HepG2 (cell line): ENCODE data around the gene MCF2L. TPM values are rescaled to one million over a fixed set of nuclear protein-coding genes. Genes with fewer than 3 reads are reported as not detected.

ENCODE experiments used
- CBFB ChIP-seq: sonication (generic); formaldehyde crosslinking; IDR thresholded peaks from 2 replicates; pipeline ENCODE4 v1.4.0; 2020; ENCODE audit warnings: missing genetic modification reagents
- CEBPZ ChIP-seq: IDR thresholded peaks from 2 replicates; pipeline ENCODE4 v1.6.1; 2012; ENCODE audit warnings: low read length, improper control_type of control experiment
- FOXP1 ChIP-seq, 2 experiments: fragments of 450-650 bp in 1 of 2; IDR thresholded peaks; 2 replicates each; pipeline ENCODE4 v1.6.1; 2017 to 2018; ENCODE audit warnings: antibody characterized with exemption in 1 of 2
- KAT8 ChIP-seq: IDR thresholded peaks from 2 replicates; pipeline ENCODE4 v1.6.1; 2016; ENCODE audit warnings: missing genetic modification reagents, missing compliant biosample characterization
- KDM2A ChIP-seq: sonication (generic); formaldehyde crosslinking; IDR thresholded peaks from 2 replicates; pipeline ENCODE4 v1.4.0; 2020; ENCODE audit warnings: low read depth, missing genetic modification reagents, borderline replicate concordance
- KLF13 ChIP-seq: sonication (generic); formaldehyde crosslinking; IDR thresholded peaks from 2 replicates; pipeline ENCODE4 v1.4.0; 2020; ENCODE audit warnings: mild to moderate bottlenecking, missing genetic modification reagents
- PCBP2 ChIP-seq: fragments of 200-400 bp; formaldehyde crosslinking; optimal IDR thresholded peaks from 2 replicates; pipeline ENCODE3; 2018; ENCODE audit warnings: low read length, low read depth; ENCODE audit not compliant: poor library complexity, severe bottlenecking
- REL ChIP-seq: sonication (generic); formaldehyde crosslinking; conservative IDR thresholded peaks from 2 replicates; pipeline ENCODE4 v1.8.0; 2022; ENCODE audit warnings: mild to moderate bottlenecking, missing genetic modification reagents, moderate library complexity
- SIX1 ChIP-seq: sonication (generic); formaldehyde crosslinking; IDR thresholded peaks from 2 replicates; pipeline ENCODE4 v1.4.0; 2020; ENCODE audit warnings: missing genetic modification reagents, borderline replicate concordance
- U2AF2 ChIP-seq: fragments of 200-400 bp; formaldehyde crosslinking; IDR thresholded peaks from 2 replicates; pipeline ENCODE4 v1.6.1; 2017; ENCODE audit warnings: low read depth, mild to moderate bottlenecking, low read length
- ZBTB10 ChIP-seq: sonication (generic); formaldehyde crosslinking; IDR thresholded peaks from 2 replicates; pipeline ENCODE4 v1.4.0; 2020; ENCODE audit warnings: missing genetic modification reagents, borderline replicate concordance
- ZC3H13 ChIP-seq: sonication (generic); formaldehyde crosslinking; IDR thresholded peaks from 2 replicates; pipeline ENCODE4 v1.8.1; 2023; ENCODE audit warnings: mild to moderate bottlenecking, missing genetic modification reagents, moderate library complexity
- ZNF3 ChIP-seq: IDR thresholded peaks from 2 replicates; pipeline ENCODE4 v1.7.0; 2017; ENCODE audit warnings: inconsistent platforms
- ZNF326 ChIP-seq: sonication (generic); formaldehyde crosslinking; IDR thresholded peaks from 2 replicates; pipeline ENCODE4 v1.4.0; 2020; ENCODE audit warnings: missing genetic modification reagents, borderline replicate concordance
- ZNF589 ChIP-seq: sonication (generic); formaldehyde crosslinking; conservative IDR thresholded peaks from 2 replicates; pipeline ENCODE4 v1.8.0; 2022; ENCODE audit warnings: mild to moderate bottlenecking, moderate library complexity, missing genetic modification reagents
- ZNF652 ChIP-seq: IDR thresholded peaks from 2 replicates; pipeline ENCODE4 v1.6.1; 2016; ENCODE audit warnings: low read depth, borderline replicate concordance
- ZNF737 ChIP-seq: sonication (generic); formaldehyde crosslinking; IDR thresholded peaks from 2 replicates; pipeline ENCODE4 v1.5.0; 2020; ENCODE audit warnings: missing genetic modification reagents, mild to moderate bottlenecking, borderline replicate concordance
- ZNF790 ChIP-seq: sonication (generic); formaldehyde crosslinking; IDR thresholded peaks from 2 replicates; pipeline ENCODE4 v1.8.0; 2022; ENCODE audit warnings: missing genetic modification reagents, mild to moderate bottlenecking, borderline replicate concordance
- ZSCAN9 ChIP-seq: IDR thresholded peaks from 2 replicates; pipeline ENCODE4 v1.6.1; 2016; ENCODE audit warnings: borderline replicate concordance
- polyA plus RNA-seq, 8 experiments: library from polyadenylated mRNA; depleted of rRNA in 3 of 8; stranded (reverse) in 7 of 8; unstranded in 1 of 8; fragments of >200 nt; fragmentation: Illumina TruSeq in 4 of 8; extraction: Trizol in 4 of 8; gene quantifications; 2 replicates each; pipeline versions ENCODE4 v1.2.1 to v1.2.3, GENCODE V29; 2011 to 2016; ENCODE audit warnings: low read depth in 4 of 8, missing spikeins in 1 of 8, mixed read lengths in 1 of 8; ENCODE audit not compliant: insufficient read depth in 1 of 8
- total RNA-seq, 5 experiments: library from RNA; depleted of rRNA; stranded (reverse); fragments of >200 nt; fragmentation: Illumina TruSeq; extraction: Trizol; gene quantifications; 2 replicates each; pipeline ENCODE4 v1.2.3, GENCODE V29; 2016; ENCODE audit warnings: low read depth in 1 of 5
- TF ChIP-seq, protein P1 (sequence below): IDR thresholded peaks from 2 replicates; pipeline ENCODE4 v1.6.1; 2016; ENCODE audit warnings: missing compliant biosample characterization, missing genetic modification reagents, borderline replicate concordance
- TF ChIP-seq, protein P2 (sequence below): IDR thresholded peaks from 2 replicates; pipeline ENCODE4 v1.6.1; 2018; ENCODE audit warnings: missing genetic modification reagents

Gene MCF2L
- total and polyA plus RNA-seq, 2 of the 13 experiments (the other 11 are each of a cell fraction or from before 2014, with no cell fraction given), result 19.4 to 28.4 TPM

GRCh38 chr13:113122550-113123225 lies 153.7 kb downstream of the MCF2L start, which contains the start of gene F10 (continued):
- TF ChIP-seq CEBPZ, result no peak
- peak; percentile 77 for TF ChIP-seq ZSCAN9
- TF ChIP-seq ZBTB10 (CRISPR knock-in tag), result no peak; the same call in 1 of the 2 replicates
- peak; percentile 75 for TF ChIP-seq KDM2A (CRISPR knock-in tag)
- TF ChIP-seq, protein P1, sequence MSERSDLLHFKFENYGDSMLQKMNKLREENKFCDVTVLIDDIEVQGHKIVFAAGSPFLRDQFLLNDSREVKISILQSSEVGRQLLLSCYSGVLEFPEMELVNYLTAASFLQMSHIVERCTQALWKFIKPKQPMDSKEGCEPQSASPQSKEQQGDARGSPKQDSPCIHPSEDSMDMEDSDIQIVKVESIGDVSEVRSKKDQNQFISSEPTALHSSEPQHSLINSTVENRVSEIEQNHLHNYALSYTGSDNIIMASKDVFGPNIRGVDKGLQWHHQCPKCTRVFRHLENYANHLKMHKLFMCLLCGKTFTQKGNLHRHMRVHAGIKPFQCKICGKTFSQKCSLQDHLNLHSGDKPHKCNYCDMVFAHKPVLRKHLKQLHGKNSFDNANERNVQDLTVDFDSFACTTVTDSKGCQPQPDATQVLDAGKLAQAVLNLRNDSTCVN (CRISPR knock-in tag), result peak; percentile 74
- TF ChIP-seq KLF13 (CRISPR knock-in tag), result 0 out of 2 replicates have a peak, but pooled peaks have one; percentile 69
- TF ChIP-seq U2AF2, result no peak
- 0 out of 2 replicates have a peak, but pooled peaks have one; percentile 22 for TF ChIP-seq ZNF790 (CRISPR knock-in tag)
- TF ChIP-seq KAT8, result peak; percentile 81
- peak; percentile 31; the same call in 1 of the 2 replicates for TF ChIP-seq CBFB (CRISPR knock-in tag)
- 0 out of 2 replicates have a peak, but pooled peaks have one; percentile 58 for TF ChIP-seq ZNF652 (CRISPR knock-in tag)
- TF ChIP-seq ZC3H13, result peak; percentile 95; the same call in 1 of the 2 replicates
- TF ChIP-seq REL (CRISPR knock-in tag), result no peak
- TF ChIP-seq ZNF3, result no peak
- TF ChIP-seq ZNF737 (CRISPR knock-in tag), result no peak
- TF ChIP-seq ZNF326, result no peak
- peak; percentile 95; the same call in 1 of the 2 replicates for TF ChIP-seq ZNF589 (CRISPR knock-in tag)
- TF ChIP-seq SIX1, result no peak
- no peak for TF ChIP-seq PCBP2
- TF ChIP-seq, protein P2, sequence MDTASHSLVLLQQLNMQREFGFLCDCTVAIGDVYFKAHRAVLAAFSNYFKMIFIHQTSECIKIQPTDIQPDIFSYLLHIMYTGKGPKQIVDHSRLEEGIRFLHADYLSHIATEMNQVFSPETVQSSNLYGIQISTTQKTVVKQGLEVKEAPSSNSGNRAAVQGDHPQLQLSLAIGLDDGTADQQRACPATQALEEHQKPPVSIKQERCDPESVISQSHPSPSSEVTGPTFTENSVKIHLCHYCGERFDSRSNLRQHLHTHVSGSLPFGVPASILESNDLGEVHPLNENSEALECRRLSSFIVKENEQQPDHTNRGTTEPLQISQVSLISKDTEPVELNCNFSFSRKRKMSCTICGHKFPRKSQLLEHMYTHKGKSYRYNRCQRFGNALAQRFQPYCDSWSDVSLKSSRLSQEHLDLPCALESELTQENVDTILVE, result peak; percentile 72; the same call in 1 of the 2 replicates
- TF ChIP-seq FOXP1 (IDR thresholded peaks at IDR 0.05), result no peak
- TF ChIP-seq FOXP1 (CRISPR knock-in tag; IDR thresholded peaks at IDR 0.05), result peak; percentile 39; the same call in 1 of the 2 replicates
